ENCODE data around the gene C1orf232.

Gene C1orf232

GRCh38 chr1:26168410-26169197, at the start of gene C1orf232:
C1orf232 (minus strand) TSS chr1:26168963; CDS start chr1:26168499, 464 bp downstream.
- DNase-seq: no peak

- no peak for DNase-seq
Observed at GRCh38 chr1:26215246-26215645, 46.5 kb upstream of the C1orf232 start.

GRCh38 chr1:26213335-26213905, 44.7 kb upstream of the C1orf232 start:
- DNase-seq: no peak

- DNase-seq: no peak
Observed at GRCh38 chr1:26212726-26213125, 44.0 kb upstream of the C1orf232 start.

GRCh38 chr1:26210147-26210870, 41.5 kb upstream of the C1orf232 start:
- DNase-seq: no peak

GRCh38 chr1:26203642-26204318, 35.0 kb upstream of the C1orf232 start:
- DNase-seq: no peak

- DNase-seq: no peak
Observed at GRCh38 chr1:26200413-26200812, 31.6 kb upstream of the C1orf232 start.

- no peak for DNase-seq
Observed at GRCh38 chr1:26197813-26198212, 29.1 kb upstream of the C1orf232 start.

GRCh38 chr1:26197301-26197700, 28.5 kb upstream of the C1orf232 start:
- no peak for DNase-seq

GRCh38 chr1:26195805-26196204, 27.0 kb upstream of the C1orf232 start:
- no peak for DNase-seq

GRCh38 chr1:26191739-26192138, 23.0 kb upstream of the C1orf232 start:
- no peak for DNase-seq

GRCh38 chr1:26190373-26190987, 21.7 kb upstream of the C1orf232 start, which contains the start of gene CATSPER4:
CATSPER4 (plus strand) TSS chr1:26190602; CDS start chr1:26190628, 26 bp downstream.
- DNase-seq: peak in 1 of 2 donors; percentile 35

GRCh38 chr1:26189751-26190275, 21.1 kb upstream of the C1orf232 start:
- DNase-seq: no peak

GRCh38 chr1:26189331-26189730, 20.6 kb upstream of the C1orf232 start:
- no peak for DNase-seq

- no peak for DNase-seq
Observed at GRCh38 chr1:26188477-26188876, 19.7 kb upstream of the C1orf232 start.

- no peak for DNase-seq
Observed at GRCh38 chr1:26187882-26188281, 19.1 kb upstream of the C1orf232 start.

GRCh38 chr1:26184883-26185282, 16.1 kb upstream of the C1orf232 start:
- DNase-seq: no peak

GRCh38 chr1:26184086-26184485, 15.3 kb upstream of the C1orf232 start:
- DNase-seq: no peak

- DNase-seq: no peak
Observed at GRCh38 chr1:26182383-26182696, 13.6 kb upstream of the C1orf232 start.

GRCh38 chr1:26181586-26182382, 13.0 kb upstream of the C1orf232 start:
- DNase-seq: no peak

GRCh38 chr1:26180010-26180506, 11.3 kb upstream of the C1orf232 start:
- DNase-seq: no peak
